ENCODE results near the gene C4orf54. TPM values are rescaled to one million over a fixed set of nuclear protein-coding genes. Genes with fewer than 3 reads are reported as not detected.

The C4orf54 gene
- total RNA-seq, 2 donors from 2014 or later = 0.32 to 0.62 TPM

DNA sequence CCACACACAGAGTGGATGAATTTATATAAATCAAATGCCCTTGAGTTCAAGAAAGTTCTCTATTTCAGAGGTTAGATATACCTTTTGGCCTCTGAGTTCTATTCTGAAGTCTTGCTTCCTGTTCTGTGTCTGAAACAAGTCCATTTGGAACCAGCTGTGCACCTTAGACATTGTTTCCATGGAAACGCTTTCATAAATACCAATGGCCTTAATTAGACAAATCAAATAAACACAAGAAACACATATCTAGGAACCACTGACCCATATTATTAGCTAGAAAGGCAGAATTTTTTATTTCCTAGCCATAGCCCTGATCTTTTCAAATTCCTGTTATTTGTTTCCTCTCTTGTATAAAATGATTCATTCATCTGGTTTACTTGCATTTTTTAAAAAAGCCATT, 8.4 kb upstream of the C4orf54 start:
- no peaks in the 10 kb centered on the region for H3K4me1 ChIP-seq (replicated peaks)
- no peak for DNase-seq (ENCODE audit: low spot score)
- no peaks in the 10 kb centered on the region for H3K36me3 ChIP-seq
- H3K27me3 ChIP-seq (replicated peaks; ENCODE audit: insufficient read depth) = no peaks in the 10 kb centered on the region
- no peaks in the 10 kb centered on the region for H3K9me3 ChIP-seq
- H3K27ac ChIP-seq = no peak overlapping the region
- WGBS = 64% methylated on average over 1 of the region's 1 CpG
- TF ChIP-seq POLR2A (IDR thresholded peaks at IDR 0.05) (no peak), POLR2AphosphoS5 (IDR thresholded peaks at IDR 0.05) (no peak)
- TF ChIP-seq, protein P1, sequence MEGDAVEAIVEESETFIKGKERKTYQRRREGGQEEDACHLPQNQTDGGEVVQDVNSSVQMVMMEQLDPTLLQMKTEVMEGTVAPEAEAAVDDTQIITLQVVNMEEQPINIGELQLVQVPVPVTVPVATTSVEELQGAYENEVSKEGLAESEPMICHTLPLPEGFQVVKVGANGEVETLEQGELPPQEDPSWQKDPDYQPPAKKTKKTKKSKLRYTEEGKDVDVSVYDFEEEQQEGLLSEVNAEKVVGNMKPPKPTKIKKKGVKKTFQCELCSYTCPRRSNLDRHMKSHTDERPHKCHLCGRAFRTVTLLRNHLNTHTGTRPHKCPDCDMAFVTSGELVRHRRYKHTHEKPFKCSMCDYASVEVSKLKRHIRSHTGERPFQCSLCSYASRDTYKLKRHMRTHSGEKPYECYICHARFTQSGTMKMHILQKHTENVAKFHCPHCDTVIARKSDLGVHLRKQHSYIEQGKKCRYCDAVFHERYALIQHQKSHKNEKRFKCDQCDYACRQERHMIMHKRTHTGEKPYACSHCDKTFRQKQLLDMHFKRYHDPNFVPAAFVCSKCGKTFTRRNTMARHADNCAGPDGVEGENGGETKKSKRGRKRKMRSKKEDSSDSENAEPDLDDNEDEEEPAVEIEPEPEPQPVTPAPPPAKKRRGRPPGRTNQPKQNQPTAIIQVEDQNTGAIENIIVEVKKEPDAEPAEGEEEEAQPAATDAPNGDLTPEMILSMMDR (IDR thresholded peaks at IDR 0.05) = no peak
- no peak overlapping the region for H3K4me3 ChIP-seq
- intact Hi-C loops (cut with DNase I) = no loop called here

DNA sequence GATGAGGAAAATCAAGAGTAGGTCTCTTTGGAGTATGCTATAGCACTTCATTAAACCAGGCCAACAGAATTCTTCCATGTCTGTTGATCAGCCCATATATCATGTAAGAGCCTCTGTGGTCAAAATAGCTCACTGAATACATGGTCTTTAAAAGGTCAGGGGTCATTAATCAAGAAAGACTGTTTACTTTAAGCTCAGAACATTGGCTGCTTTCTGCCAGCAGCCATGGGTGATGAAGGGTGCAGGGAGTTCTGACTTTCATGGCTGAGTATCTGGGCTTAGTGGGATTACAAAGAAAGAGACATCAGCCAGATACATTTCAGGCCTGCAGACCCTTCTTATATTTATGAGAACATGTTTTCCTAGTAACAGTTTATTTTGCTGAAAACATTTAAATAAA, 7.1 kb upstream of the C4orf54 start:
- H3K9me3 ChIP-seq = no peaks in the 10 kb centered on the region
- no peak overlapping the region for H3K27ac ChIP-seq
- TF ChIP-seq, protein P1 (IDR thresholded peaks at IDR 0.05) = no peak
- TF ChIP-seq POLR2A (IDR thresholded peaks at IDR 0.05) (no peak), POLR2AphosphoS5 (IDR thresholded peaks at IDR 0.05) (no peak)
- no peaks in the 10 kb centered on the region for H3K27me3 ChIP-seq (replicated peaks; ENCODE audit: insufficient read depth)
- H3K36me3 ChIP-seq = no peaks in the 10 kb centered on the region
- no peak for DNase-seq (ENCODE audit: low spot score)
- intact Hi-C loops (cut with DNase I) = no loop called here
- no peaks in the 10 kb centered on the region for H3K4me1 ChIP-seq (replicated peaks)
- H3K4me3 ChIP-seq = no peak overlapping the region

DNA sequence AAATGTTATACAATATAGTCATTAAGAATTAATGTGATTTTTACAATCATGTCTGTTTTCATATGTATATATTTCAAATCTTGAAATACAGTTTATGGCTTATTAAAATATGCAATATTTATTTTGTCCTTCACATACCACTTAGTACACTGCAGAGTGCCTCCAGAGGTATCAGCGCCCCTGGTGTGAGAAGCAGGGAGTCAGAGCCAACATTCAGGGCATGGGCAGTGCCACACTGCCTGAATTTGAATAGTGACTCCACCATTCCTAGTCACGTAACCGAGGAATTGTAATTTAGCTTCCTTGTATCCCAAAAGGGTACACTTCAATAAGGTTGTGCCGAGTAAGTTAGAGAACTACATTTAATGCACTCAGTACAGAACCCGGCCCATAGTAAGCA, 4.3 kb upstream of the C4orf54 start:
- no peak for DNase-seq (ENCODE audit: low spot score)
- H3K27me3 ChIP-seq (replicated peaks; ENCODE audit: insufficient read depth) = no peaks in the 10 kb centered on the region
- H3K4me3 ChIP-seq = no peak overlapping the region
- WGBS = 83% methylated on average over 5 of the region's 5 CpGs
- H3K27ac ChIP-seq = no peak overlapping the region
- TF ChIP-seq POLR2AphosphoS5 (IDR thresholded peaks at IDR 0.05) (no peak), POLR2A (IDR thresholded peaks at IDR 0.05) (no peak)
- TF ChIP-seq, protein P1 (IDR thresholded peaks at IDR 0.05) = no peak
- H3K4me1 ChIP-seq (replicated peaks) = no peaks in the 10 kb centered on the region
- intact Hi-C loops (cut with DNase I) = no loop called here
- H3K36me3 ChIP-seq = no peaks in the 10 kb centered on the region
- no peaks in the 10 kb centered on the region for H3K9me3 ChIP-seq

DNA sequence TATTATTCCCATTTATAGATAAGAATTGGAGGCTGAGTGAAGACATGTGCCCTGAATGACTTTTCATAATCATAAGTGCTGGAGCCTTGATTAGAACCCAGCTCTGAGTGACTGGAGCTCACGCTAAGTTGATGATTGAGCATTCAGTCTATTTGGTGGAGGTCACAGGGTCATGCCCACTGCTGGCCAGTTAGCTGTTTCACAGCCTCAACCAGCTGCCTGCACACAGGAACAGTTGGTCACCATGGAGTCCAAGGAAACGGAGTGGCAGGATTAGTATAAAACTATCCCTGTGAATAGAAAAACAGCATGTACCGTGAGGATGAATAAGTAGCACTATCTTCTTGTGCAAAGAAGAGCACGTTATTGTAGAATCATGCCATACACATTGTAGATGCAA, 1.0 kb upstream of the C4orf54 start:
- intact Hi-C loops (cut with DNase I) = loop anchor here (10.0 kb wide), 1 partner anchor 206 kb away; no protein-coding TSS in a partner anchor
- Histone ChIP-seq H3K4me1 (replicated peaks) (no peaks in the 10 kb centered on the region), H3K36me3 (no peaks in the 10 kb centered on the region), H3K4me3 (no peak overlapping the region), H3K9me3 (no peaks in the 10 kb centered on the region), H3K27me3 (replicated peaks; ENCODE audit: insufficient read depth) (no peaks in the 10 kb centered on the region), H3K27ac (no peak overlapping the region)
- TF ChIP-seq, protein P1 (IDR thresholded peaks at IDR 0.05) = no peak
- TF ChIP-seq POLR2AphosphoS5 (IDR thresholded peaks at IDR 0.05) (no peak), POLR2A (IDR thresholded peaks at IDR 0.05) (no peak)
- 74% methylated on average over 4 of the region's 4 CpGs for WGBS
- DNase-seq (ENCODE audit: low spot score) = no peak

DNA sequence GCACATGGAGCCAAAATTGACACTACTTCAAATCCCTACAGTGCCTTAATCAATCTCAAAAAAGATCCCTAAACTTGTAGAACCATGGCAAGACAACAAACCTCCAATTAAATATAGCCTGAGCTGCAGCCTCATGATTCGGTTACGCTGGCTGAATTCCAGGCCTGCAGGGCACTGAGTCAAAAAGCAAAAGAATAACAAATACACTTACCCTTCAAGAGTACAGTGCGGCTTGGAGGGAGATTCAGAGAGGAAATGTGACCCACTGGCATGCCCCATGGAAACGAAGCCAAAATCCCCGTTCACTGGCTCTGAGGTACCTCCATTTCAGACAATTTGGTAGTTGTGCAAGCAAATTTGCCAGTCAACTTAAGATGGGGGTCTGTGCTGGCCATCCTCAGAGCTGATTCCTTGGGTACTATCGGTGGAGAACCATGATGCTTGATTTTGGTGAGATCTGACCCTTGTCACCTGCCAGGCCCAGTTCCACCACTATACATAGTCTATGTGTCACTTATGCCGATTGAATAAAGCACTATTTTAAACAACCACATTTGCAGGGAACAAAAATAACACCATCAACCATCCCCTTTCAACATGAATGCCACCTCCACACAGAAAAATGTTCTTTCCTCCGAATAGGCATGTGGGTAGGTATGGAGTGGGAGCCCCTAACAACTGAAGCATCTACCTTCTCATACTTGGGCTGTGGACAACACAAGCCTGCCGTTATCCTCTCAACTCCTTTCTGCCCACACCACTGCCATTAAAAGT, 2.1 kb downstream of the C4orf54 start:
- intact Hi-C loops (cut with DNase I) = loop anchor here (10.0 kb wide), 1 partner anchor 209 kb away; no protein-coding TSS in a partner anchor
- no peaks in the 10 kb centered on the region for H3K4me1 ChIP-seq (replicated peaks)
- H3K4me3 ChIP-seq = no peak overlapping the region
- H3K9me3 ChIP-seq = no peaks in the 10 kb centered on the region
- no peaks in the 10 kb centered on the region for H3K27me3 ChIP-seq (replicated peaks; ENCODE audit: insufficient read depth)
- DNase-seq (ENCODE audit: low spot score) = no peak
- no peak overlapping the region for H3K27ac ChIP-seq
- TF ChIP-seq POLR2A (IDR thresholded peaks at IDR 0.05) = no peak
- TF ChIP-seq POLR2AphosphoS5 (IDR thresholded peaks at IDR 0.05) = peak; percentile 29
- TF ChIP-seq, protein P1 (IDR thresholded peaks at IDR 0.05) = no peak
- WGBS = 50% methylated on average over 9 of the region's 9 CpGs
- H3K36me3 ChIP-seq = no peaks in the 10 kb centered on the region

Measured in prostate gland (tissue), 2 donors.